Left cardiac atrium (tissue), 4 donors: ENCODE data around the gene EFL1. TPM values are rescaled to one million over a fixed set of nuclear protein-coding genes. Genes with fewer than 3 reads are reported as not detected.

Experiments used
- ATAC-seq, 2 donors: fragments of 200-7000 bp; cut with Tn5 transposase; one replicate each; pipeline ENCODE4 v1.9.1; 2020; ENCODE audit warnings: mild to moderate bottlenecking in 2 of 2, moderate library complexity in 2 of 2
- DNase-seq: peaks from one replicate; pipeline ENCODE4 v3.0.0-alpha.2; 2020
- intact Hi-C, 2 donors: fragments of 100-400 bp; cut with DNase I; formaldehyde crosslinking; loops; one replicate each; pipeline versions ENCODE4 v1.14.1 to v1.15.1; 2022 to 2023
- total RNA-seq, 2 donors: library from RNA; stranded (reverse); fragmentation: NEBNext Ultra II Directional; extraction: Animal tissue kit (Norgen Biotek cat#: 25700); gene quantifications; one replicate each; pipeline ENCODE4 v1.2.1, GENCODE V29; 2021
- donor health status: DM: no; HTN: yes; CAD: no.
- donor health status: DM: no; HTN: yes; CAD: no; lungs with severe emphysema.
- donor health status: DM: yes; HTN: yes; CAD: no.
- donor health status: Dilated cardiomyopathy.

The EFL1 gene
- total RNA-seq, 2 donors from 2014 or later = 10.5 to 11.7 TPM

GRCh38 chr15:82135638-82136037, 126.9 kb downstream of the EFL1 start:
- ATAC-seq = peak in 1 of 2 donors; percentile 81
- intact Hi-C loops = no loop called here
- DNase-seq = no peak

GRCh38 chr15:82134461-82134860, 128.1 kb downstream of the EFL1 start:
- ATAC-seq (no peak), DNase-seq (no peak)
- intact Hi-C loops = no loop called here

GRCh38 chr15:82133251-82133650, 129.3 kb downstream of the EFL1 start:
- ATAC-seq = no peak
- DNase-seq = no peak
- intact Hi-C loops = no loop called here

- ATAC-seq = peak in 1 of 2 donors; percentile 67
- intact Hi-C loops = no loop called here
- DNase-seq = no peak
These were observed 129.8 kb downstream of the EFL1 start for GRCh38 chr15:82132742-82133141.

GRCh38 chr15:82132096-82132495, 130.4 kb downstream of the EFL1 start:
- DNase-seq (no peak), ATAC-seq (no peak)
- intact Hi-C loops = no loop called here

GRCh38 chr15:82130248-82130647, 132.3 kb downstream of the EFL1 start:
- ATAC-seq (no peak), DNase-seq (no peak)
- intact Hi-C loops = no loop called here

GRCh38 chr15:82129761-82130160, 132.8 kb downstream of the EFL1 start:
- intact Hi-C loops = no loop called here
- ATAC-seq = no peak

GRCh38 chr15:82129149-82129692, 133.3 kb downstream of the EFL1 start:
- ATAC-seq (no peak), DNase-seq (no peak)
- intact Hi-C loops = no loop called here

More at GRCh38 chr15:82129761-82130160, 132.8 kb downstream of the EFL1 start:
- DNase-seq = no peak

GRCh38 chr15:82128401-82129148, 134.0 kb downstream of the EFL1 start:
- intact Hi-C loops = no loop called here
- no peak for DNase-seq
- no peak for ATAC-seq

GRCh38 chr15:82127581-82127980, 135.0 kb downstream of the EFL1 start:
- DNase-seq (no peak), ATAC-seq (no peak)
- intact Hi-C loops = no loop called here

GRCh38 chr15:82126346-82126745, 136.2 kb downstream of the EFL1 start:
- no peak for DNase-seq
- intact Hi-C loops = no loop called here
- ATAC-seq = no peak

GRCh38 chr15:82124331-82125263, 137.9 kb downstream of the EFL1 start:
- no peak for DNase-seq
- intact Hi-C loops = no loop called here
- ATAC-seq = no peak

- ATAC-seq (peak; percentile 19 to 95), DNase-seq (peak; percentile 35)
- intact Hi-C loops = no loop called here
These were observed 139.7 kb downstream of the EFL1 start for GRCh38 chr15:82122746-82123400.

GRCh38 chr15:82118040-82118439, 144.5 kb downstream of the EFL1 start:
- DNase-seq = no peak
- intact Hi-C loops = no loop called here
- ATAC-seq = no peak

GRCh38 chr15:82117296-82117695, 145.2 kb downstream of the EFL1 start:
- intact Hi-C loops = no loop called here
- DNase-seq (no peak), ATAC-seq (no peak)

- intact Hi-C loops = no loop called here
- no peak for ATAC-seq
- DNase-seq = no peak
These were observed 147.9 kb downstream of the EFL1 start for GRCh38 chr15:82114660-82115059.

- intact Hi-C loops = no loop called here
- ATAC-seq (no peak), DNase-seq (no peak)
These were observed 149.3 kb downstream of the EFL1 start for GRCh38 chr15:82113106-82113715.

GRCh38 chr15:82111918-82112317, 150.6 kb downstream of the EFL1 start:
- ATAC-seq (no peak), DNase-seq (no peak)
- intact Hi-C loops = no loop called here

GRCh38 chr15:82110144-82110543, 152.4 kb downstream of the EFL1 start:
- DNase-seq (no peak), ATAC-seq (no peak)
- intact Hi-C loops = no loop called here
